HuH-7 (cell line): ENCODE results near the gene THRA.

Source experiments
- DNase-seq: peaks from one replicate; pipeline ENCODE4 v3.0.0; 2011; ENCODE audit warnings: low spot score

The THRA gene

DNA sequence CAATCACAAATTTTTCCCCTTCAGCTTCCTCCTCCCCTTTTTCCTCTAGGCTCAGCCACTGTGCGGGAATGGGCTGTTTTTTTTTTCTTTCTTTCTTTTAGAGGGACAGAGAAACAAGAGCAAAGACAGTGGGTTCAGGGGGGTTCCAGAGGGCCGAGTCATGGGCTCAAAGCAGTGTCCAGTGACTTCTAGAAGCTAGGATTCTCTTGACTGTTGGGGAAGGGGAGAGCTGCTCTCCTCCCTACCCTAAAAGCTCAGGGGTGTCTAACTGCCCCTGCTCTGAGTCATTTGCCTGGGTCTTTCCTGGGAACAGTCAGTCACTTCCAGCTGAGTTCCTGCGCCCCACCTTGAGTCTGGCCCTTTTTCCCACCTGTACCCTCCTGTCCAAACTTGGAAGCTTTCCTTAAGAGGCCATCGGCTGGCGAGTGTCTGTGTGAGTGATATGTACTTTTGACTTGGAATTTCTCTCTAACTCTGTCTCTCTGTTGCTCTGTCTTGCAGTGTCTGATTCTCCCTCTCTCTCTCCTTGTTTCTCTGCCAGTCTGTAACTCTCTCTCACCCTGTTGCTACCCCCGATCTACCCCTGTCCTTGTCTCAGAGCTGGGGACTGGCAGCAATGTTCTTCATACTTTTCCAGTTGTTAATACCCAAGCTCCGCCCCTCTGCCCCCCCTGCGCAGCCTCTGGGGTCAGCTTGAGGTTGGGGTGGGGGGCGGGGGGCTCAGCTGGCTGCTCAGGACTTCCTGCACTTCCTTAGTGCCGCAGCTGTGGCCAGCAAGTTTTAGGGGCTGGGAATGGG, 2.4 kb downstream of the THRA start:
- DNase-seq, result no peak

DNA sequence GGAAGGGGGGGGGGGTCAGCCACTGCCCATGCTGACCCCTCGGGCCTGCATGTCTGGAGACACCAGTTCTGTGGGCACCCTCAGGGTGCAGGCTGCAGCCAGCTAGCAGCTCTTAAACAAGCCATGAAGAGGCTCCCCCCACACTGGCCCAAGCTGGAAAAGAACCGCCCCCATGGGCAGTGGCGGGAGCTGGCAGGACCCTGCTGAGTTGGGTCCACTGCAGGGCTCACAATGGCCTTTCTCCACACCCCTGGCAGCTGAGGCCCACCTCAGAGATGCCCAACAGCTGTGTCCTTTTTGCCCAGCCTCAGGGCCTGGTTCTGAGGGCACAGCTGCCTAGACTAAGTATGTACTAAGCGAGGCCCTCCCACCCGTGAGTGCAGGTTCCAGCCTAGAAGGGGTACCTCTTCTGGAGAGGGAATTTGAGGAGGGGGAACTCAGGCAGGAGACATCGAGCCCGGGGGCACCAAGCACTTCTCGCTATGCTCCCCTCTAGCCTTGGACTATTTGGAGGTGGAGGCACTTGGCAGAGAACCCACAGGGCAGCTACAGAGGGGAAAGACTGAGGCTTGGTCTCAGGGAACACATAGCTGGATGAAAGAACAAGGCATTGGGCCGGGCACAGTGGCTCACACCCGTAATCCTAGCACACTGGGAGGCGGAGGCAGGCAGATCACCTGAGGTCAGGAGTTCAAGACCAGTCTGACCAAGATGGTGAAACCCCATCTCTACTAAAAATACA, 3.2 kb downstream of the THRA start:
- no peak for DNase-seq

DNA sequence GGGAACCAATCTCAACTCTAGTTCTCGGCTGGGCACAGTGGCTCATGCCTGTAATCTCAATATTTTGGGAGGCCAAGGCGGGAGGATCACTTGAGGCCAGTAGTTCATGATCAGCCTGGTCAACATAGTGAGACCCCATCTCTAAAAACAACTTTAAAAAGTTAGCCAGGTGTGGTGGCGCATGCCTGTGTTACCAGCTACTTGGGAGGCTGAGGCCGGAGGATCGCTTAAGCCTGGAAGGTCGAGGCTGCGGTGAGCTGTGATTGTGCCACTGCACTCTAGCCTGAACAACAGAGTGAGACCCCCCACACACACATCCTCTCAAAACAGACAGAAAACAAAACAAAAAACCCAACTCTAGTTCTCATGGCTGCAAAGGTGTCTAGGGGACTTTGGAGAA, 4.9 kb downstream of the THRA start:
- DNase-seq, result no peak

DNA sequence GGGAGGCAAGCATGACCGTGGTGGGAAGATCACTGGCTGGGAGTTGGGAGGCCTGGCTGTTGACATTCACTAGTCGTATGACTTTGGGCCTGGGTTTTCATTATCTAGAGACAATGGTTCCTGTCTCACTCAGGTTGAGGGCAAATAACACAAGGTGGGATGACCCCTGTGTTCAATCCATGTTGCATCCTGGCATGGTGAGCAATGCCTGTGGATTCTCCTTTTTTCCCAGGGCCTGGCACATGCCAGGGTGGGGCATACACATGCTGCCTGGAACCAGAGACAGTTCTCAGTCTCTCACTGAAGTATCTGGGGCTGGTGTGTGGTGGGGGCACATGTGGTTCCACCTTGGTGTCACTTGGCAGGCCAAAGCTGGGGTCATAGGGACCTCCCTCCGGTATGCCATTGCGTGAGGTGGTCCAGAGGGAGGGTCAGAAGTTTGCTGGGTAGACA, 5.4 kb downstream of the THRA start:
- no peak for DNase-seq

DNA sequence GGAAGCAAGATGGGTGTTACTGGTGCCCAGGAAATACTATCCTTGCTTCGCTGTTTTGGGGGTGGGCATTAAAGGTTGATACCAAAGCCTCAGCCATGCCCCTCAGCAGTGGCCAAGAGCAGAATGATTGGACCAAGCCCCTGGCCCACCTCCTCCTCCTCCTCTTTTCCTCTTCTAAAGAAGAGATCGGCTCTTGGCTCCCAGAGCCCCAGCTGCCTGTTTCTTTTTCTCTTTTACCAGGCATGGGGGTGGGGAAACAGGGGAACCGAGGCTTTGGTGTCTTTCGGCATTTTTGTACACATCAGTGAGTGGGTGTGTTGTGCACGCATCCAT, 5.8 kb downstream of the THRA start:
- no peak for DNase-seq

DNA sequence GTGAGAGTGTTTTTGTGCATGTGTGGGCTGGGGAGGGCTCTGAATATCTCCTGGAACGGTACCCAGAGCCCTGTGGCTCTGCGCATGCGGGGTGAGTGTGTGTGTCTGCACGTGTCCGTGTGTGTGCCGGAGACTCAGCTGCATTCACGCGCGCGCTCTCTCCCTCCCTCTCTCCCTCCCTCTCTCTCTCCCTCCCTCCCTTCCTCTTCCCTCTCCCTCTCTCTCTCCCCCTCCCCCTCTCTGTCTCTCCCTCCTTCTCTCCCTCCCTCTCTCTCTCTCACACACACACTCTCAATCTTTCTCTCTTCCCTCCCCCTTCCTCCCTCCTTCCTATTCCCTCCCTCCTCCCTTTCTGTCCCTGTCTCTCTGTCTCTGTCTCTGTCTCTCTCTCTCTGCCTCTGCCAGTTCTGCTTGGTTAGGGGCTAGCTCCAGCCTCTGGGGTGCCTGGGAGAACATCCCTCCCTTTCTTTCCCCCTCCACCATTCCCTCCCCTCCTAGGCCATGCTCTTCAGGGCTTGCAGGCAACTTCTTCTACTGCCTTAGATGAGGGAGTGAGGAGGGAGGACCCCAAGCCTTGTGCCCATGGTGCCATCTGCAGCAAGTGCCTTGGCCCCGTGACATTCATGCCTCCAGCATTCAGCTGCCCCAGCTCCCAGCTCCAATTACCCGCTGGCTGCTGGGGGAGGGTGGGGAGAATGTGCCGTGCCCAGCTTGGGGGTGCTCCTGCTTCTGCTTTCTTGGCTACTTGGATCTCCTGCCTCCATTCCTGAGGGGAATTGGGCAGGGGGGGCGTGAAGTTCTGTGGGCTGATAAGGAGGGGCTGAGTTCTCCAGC, 6.4 kb downstream of the THRA start:
- no peak for DNase-seq

DNA sequence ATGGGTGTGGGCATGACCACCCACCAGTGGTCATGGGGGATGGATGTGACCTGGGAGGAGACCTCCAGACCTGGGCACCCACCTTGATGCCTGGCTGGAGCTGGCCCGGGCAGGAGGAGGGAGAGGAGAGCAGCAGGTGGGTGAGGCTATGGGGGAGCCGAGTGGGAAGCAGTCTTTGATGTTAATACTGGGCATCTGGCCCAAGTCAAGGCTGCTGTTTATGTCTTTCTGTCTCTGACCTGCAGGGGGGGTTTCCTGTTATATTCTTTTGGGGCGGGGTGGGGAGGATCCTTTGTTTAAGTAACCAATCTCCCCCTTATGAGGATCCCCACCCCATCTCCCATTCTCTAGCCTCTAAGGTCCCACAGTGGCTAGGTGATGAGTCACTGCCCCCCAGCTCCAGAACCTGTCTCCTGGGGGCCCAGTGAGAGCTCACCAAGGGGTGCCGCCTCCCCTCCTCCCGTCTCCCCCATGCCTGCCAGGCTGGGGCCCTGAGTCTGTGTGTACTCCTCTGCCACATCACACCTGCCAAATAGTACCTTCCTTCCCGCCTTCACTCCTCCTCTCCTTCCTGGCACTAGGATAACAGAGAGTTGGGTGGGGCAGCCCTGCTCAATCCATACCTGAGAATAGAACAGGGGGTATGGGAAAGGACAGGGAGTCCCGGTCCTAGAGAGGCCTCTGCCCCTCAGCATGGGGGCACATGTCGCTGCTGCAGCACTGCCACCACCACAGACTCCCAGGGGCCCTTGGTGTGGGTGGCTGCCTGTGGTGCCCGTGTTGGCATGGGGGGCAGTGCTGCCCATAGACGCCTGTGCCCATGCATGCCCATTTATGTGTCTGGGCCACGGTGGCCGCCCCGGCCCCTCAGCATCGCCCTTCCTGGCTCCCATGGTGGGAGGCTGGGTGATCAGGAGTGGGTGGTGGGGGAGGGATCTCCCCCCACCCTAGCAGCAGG, 7.3 kb downstream of the THRA start:
- DNase-seq, result no peak

DNA sequence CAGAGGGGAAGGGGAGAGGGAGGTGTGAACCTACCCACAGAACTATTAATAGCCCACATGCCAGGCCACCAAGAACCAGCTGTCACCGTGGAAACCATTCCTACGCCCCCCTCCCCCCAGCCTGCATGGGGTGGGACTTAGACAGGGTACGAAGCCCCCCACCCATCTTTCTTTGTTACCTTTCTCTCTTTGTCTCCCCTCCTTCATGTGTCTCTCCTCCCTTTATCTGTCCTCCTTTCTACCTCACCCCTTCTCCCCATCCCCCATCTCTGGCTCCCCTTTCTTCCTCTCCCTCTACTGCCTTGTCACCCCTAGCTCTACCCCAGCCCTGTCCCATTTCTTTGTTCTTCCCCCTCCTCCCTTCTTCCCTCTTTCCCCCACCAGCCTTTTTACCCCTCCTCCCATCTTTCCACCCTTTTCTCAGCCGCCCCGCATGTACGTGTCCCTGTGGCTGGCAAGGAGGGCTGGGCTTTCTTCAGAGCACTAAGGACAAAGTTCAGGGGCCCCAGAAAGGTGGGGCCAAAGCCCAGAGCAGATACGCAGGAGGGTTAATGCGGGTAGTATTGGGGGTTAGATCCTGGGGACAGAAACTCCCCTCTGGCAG, 8.0 kb downstream of the THRA start:
- DNase-seq, result no peak

DNA sequence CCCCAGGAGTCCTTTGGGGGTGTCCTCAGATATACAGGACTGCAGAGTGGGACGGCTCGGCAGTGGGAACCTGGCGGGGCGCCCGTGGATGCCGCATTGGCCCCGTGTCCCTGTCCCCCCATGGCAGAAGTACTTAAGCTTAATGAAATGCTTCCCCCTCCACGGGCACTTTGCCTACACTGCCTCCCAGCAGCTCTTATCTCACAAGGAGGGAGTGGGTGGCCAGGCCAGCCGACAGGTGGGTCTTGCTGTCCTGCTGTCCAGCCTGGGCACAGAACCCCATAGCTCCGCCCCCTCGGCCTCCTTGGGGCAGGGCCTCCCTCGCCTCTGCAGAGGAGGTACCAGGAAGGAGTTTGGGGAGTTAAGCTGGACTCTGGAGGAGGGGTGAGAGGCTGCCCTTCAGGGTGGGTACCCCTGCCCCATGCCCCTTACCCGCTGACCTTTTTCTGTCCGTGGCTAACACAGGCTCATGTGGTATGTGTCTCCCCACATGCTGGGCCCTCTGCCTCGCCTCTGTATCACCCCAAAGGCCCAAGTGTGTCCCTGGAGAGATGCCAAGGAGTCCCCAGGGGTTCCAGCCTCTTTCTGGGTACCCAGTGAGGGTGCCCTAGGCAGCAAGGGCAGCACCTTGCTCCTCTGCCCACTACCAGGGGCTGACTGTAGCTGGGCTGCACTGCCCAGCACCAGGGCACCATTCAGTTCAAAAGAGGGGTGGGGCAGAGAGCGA, 8.7 kb downstream of the THRA start:
- no peak for DNase-seq

DNA sequence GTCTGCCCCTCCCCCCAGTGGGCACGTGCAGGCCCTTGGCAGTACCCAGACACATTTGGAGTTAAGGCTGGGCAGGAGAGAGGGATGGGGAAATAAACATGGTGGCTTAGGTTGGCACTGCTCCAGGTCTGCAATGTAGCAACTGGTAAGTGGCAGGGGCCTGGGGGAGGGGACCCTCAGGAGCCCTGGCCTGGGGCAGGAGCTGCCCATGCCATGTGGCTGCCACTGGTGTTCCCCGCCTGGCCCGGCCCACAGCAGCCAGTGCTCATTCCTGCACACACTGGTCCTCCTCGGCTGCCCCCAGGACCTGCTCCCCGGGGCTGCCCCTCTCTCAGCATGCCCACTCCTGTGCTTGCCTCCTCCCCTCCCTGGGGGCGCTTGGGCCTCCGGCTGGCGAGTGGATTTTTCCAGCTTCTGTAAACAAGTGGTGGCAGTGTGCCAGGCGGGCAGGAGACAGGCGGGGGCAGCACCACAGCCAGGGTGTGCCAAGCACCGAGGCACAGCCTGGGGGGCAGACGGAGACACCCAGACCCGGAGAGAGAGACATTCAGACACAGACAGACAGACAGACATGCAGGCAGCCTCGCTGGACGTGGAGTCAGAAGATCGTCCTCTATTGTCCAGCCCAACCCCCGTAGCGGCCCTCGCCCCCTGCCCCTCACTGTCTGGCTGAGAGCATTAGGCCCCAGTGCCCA, 9.4 kb downstream of the THRA start:
- no peak for DNase-seq

DNA sequence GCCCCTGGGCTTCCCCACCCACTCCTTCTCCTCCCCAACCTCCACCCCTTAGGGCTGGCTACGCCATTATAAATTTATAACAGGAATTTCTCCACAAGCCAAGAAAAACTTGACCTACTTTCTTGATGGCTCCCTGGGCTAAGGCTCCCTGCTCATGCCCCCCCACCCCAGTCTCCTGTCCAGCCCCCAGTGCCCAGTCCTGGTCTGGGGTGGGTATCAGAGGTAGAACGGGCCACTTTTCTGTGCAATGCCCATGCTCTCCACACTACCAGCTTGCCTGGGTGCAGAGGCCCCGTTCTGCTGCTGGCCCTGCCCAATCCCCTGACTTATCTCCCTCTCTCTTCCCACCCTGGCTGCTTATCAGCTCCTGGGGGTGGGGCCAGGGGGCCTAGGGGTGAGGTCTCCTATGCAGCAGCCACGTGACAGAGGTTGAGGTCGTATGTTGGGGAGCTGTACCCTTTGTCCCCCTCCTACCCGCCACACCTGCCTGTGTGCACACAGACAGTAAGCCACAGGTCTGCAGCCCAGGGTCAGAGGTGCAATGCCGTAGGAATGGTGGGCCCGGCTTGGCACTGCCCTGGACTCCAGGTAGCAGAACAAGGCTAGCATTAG, 10.1 kb downstream of the THRA start:
- no peak for DNase-seq

DNA sequence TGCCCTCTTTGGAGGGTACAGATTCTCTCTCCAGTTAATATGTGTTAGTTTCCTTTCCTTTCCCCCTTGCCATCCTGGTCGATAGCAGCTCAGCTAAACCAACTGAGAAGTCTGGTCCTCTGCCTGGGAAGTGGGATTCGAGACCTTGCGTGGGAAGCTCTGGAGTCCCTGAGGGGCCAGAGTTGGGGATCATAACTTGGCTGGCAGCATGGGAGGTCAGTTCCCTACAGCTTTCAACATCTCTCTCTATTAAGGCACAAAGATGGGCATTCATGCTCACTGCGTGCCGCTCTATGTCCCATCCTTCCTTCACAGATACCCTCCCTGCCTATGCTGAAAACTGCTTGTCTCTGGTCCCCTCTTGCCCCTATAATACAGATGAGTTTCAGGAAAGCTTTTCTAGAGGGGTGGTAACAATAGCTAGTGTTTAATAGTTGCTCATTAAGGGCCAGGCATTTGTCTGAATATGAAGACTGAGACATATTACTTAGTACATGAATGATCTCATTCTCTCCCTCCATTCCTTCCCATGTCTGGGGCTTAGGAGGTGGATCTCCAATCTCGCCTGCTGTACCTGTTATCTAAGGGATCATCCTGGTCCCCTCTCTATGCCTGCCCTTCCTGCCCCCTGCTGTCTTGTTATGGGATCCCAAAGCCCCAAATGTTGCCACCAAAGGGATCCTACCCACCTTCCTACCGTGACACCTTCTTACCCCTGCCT, 10.8 kb downstream of the THRA start:
- DNase-seq, result no peak

DNA sequence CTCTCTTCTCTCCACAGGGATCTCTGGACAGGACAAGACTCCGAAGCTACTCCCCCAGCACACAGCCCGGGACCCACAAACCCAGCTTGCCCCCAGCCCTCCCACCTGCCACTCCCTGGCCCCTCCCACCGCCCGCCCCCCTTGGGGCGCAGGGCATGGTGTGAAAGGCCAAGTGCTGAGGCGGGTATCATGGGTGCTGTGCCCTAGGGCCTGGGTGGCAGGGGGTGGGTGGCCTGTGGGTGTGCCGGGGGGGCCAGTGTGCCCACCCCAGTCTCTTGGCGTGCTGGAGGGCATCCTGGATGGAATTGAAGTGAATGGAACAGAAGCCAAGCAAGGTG, 11.4 kb downstream of the THRA start:
- DNase-seq, result no peak

DNA sequence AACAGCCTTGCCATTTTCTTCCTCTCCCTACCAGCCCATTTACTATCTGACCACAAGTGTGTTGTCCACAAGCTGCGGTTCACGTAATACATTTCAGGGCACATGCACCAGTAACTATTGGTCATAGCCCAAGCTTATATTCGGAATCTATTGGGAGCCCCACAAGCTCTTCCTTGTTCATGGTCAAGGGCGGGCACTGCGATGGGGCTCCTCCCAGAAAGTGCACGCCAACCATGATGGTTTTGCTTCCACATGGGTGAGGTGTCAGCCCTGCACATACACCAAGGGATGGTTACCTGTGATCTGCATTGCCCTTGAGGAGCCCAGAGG, 12.1 kb downstream of the THRA start:
- DNase-seq, result no peak

DNA sequence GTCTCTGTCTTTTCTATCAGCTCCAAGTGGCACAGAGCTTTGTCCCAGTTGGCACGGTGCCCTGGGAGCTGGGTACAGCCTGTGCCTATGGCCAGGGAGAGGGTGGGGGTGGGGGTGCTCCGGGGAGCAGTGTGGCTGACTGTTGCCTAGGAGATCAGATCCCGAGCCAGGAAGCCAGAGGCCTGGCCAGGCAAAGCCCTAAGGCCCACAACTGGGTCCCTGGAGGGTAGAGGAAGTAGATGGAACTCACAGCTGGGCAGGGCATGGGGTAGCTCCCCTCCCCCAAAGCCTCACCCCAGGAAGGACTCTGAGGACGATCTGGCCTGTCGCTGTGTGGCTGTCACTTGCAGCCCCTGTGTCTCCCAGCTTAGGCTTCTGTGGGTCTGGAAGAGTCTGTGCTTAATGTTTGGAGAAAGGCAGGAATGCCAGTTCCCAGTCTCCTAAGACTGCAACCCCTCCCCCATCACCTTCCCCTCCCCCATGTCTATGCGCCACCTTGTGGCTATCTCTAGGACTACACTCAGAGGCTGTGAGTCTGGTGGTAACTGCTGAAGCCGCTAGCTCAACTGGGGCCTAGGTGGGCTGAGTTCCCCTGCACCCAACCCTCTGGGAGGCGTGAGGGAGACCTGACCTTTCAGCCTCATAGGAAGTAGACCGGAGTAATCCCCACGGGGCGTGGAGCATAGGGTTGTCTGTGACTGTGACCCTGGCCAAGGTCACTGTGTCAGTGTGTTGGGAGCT, 12.6 kb downstream of the THRA start:
- DNase-seq, result peak; percentile 75

DNA sequence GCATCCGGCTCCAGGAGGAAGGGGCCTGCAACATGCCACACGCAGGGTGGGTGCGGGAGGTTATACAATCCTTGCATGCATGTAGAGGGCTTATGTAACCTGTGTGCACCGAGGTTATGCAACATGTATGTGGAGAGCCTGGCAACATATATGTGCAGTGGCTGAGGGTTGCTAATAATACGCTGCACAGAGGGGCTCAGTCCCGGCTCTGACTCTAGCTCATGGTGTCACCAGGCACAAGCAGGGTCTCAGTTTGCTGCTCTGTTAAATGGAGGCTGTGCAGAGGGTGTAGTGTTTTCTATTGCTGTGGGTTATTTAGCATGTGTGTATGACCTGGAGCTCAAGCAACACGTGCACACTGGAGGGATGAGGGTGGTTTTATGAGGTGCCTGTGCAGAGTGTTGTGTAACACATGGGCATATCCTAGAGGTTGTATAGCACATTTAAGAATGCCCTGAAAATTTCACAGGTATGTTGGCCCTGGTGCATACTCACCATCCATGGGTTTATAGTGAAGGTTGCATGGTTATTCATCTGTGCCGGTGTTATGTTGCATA, 13.3 kb downstream of the THRA start:
- no peak for DNase-seq

DNA sequence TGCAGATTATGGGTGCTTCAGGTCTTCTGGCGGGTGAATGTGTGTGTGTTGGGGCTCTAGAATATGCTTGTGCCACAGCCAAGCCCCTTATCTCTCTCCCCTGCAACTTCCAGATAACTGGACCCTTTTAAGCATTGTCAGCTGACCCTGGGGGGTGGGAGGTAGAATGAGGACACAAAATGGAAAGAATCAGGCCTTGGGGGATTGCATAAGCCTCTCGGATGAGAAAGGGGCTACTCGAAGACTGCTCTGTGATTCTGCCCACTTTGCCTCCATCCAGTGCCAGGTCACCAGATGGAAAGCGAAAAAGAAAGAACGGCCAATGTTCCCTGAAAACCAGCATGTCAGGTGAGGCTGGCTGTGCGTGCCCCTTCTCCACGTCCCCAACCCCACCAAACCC, 13.8 kb downstream of the THRA start:
- no peak for DNase-seq

DNA sequence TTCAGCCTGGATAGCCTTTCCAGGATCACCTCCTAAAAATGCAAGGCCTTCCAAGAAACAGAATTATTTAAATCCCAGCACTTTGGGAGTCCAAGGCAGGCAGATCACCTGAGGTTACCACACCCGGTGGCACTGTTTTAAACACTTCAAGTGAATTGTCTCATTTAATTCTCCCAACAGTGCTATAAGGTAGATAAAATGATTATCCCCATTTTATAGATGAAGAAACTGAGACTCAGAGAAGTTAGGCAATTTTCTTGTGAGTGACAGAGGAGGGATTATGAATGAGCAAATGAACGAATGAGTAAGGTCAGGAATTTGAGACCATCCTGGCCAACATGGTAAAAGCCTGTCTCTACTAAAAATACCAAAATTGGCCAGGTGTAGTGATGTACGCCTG, 16.8 kb downstream of the THRA start:
- no peak for DNase-seq
